Transverse colon (tissue), 4 donors: ENCODE data around the gene MTA1.

Experiments
- CTCF ChIP-seq, 5 experiments: fragments of 200-600 bp in 3 of 5; fragments of 450-650 bp in 2 of 5; sonication (generic) in 3 of 5; IDR thresholded peaks; 1 replicate in 2 of 5; 2 replicates in 3 of 5; pipeline ENCODE4 v1.5.1; 2016 to 2017; ENCODE audit warnings: antibody characterized with exemption in 5 of 5, inconsistent platforms in 3 of 5, mild to moderate bottlenecking in 2 of 5, moderate library complexity in 1 of 5
- EP300 ChIP-seq: sonication (generic); formaldehyde crosslinking; IDR thresholded peaks from one replicate; pipeline ENCODE4 v1.6.1; 2017; ENCODE audit warnings: antibody characterized with exemption, low read depth
- POLR2A ChIP-seq: fragments of 450-650 bp; IDR thresholded peaks from one replicate; pipeline ENCODE4 v1.6.1; 2016; ENCODE audit warnings: antibody characterized with exemption, mild to moderate bottlenecking, moderate library complexity
- POLR2AphosphoS5 ChIP-seq, 3 donors: sonication (generic); formaldehyde crosslinking; IDR thresholded peaks; one replicate each; pipeline ENCODE4 v1.6.1; 2016; ENCODE audit warnings: antibody characterized with exemption in 3 of 3

GRCh38 chr14:105411017-105411941, 8.3 kb upstream of the MTA1 start:
- TF ChIP-seq CTCF (IDR thresholded peaks at IDR 0.05) (no peak), POLR2A (no peak), POLR2AphosphoS5 (IDR thresholded peaks at IDR 0.05) (no peak), EP300 (no peak)
